H9 (cell line): ENCODE measurements around the gene PCLAF. TPM values are rescaled to one million over a fixed set of nuclear protein-coding genes. Genes with fewer than 3 reads are reported as not detected.

ENCODE experiments used
- DNase-seq: peaks from one replicate; pipeline ENCODE4 v3.0.0-alpha.2; 2017
- H2AFZ ChIP-seq: one replicate; pipeline ENCODE4 v1.6.1; 2013; ENCODE audit warnings: mild to moderate bottlenecking, low read length, control low read depth, moderate library complexity
- H2AK5ac ChIP-seq: 2 replicates; pipeline ENCODE4 v1.6.1; 2013; ENCODE audit warnings: low read length, control low read depth, mixed read lengths; ENCODE audit not compliant: insufficient read length
- H2BK120ac ChIP-seq: one replicate; pipeline ENCODE4 v1.6.1; 2013; ENCODE audit warnings: low read depth, mild to moderate bottlenecking, low read length, control low read depth, inconsistent platforms; ENCODE audit not compliant: poor library complexity, severe bottlenecking
- H2BK12ac ChIP-seq: 2 replicates; pipeline ENCODE4 v1.6.1; 2013; ENCODE audit warnings: low read length, control low read depth, mixed read lengths, low read depth; ENCODE audit not compliant: insufficient read length
- H2BK15ac ChIP-seq: 2 replicates; pipeline ENCODE4 v1.6.1; 2013; ENCODE audit warnings: low read depth, low read length, control low read depth
- H2BK20ac ChIP-seq: one replicate; pipeline ENCODE4 v1.6.1; 2013; ENCODE audit warnings: low read depth, mild to moderate bottlenecking, low read length, control low read depth, inconsistent platforms; ENCODE audit not compliant: poor library complexity, severe bottlenecking
- H2BK5ac ChIP-seq: 2 replicates; pipeline ENCODE4 v1.6.1; 2013; ENCODE audit warnings: low read length, control low read depth, mixed read lengths; ENCODE audit not compliant: insufficient read length
- H3K14ac ChIP-seq: 2 replicates; pipeline ENCODE4 v1.6.1; 2013; ENCODE audit warnings: low read length, control low read depth; ENCODE audit not compliant: insufficient read depth
- H3K18ac ChIP-seq: 2 replicates; pipeline ENCODE4 v1.6.1; 2013; ENCODE audit warnings: low read depth, mild to moderate bottlenecking, mixed read lengths, low read length, control low read depth; ENCODE audit not compliant: insufficient read length
- H3K23ac ChIP-seq: 2 replicates; pipeline ENCODE4 v1.6.1; 2013; ENCODE audit warnings: low read length, control low read depth, mixed read lengths, low read depth; ENCODE audit not compliant: insufficient read length
- H3K23me2 ChIP-seq: 2 replicates; pipeline ENCODE4 v1.6.1; 2013; ENCODE audit warnings: low read depth, mild to moderate bottlenecking, mixed read lengths, low read length, control low read depth; ENCODE audit not compliant: insufficient read length, poor library complexity, severe bottlenecking
- H3K27ac ChIP-seq: 2 replicates; pipeline ENCODE4 v1.5.1; 2013; ENCODE audit warnings: low read length, control low read depth, mixed read lengths, low read depth; ENCODE audit not compliant: insufficient read length
- H3K27me3 ChIP-seq: 2 replicates; pipeline ENCODE4 v1.6.1; 2013; ENCODE audit warnings: low read length, control low read depth, inconsistent platforms; ENCODE audit not compliant: insufficient read depth
- H3K4ac ChIP-seq: 2 replicates; pipeline ENCODE4 v1.6.1; 2013; ENCODE audit warnings: low read depth, mild to moderate bottlenecking, control low read depth, inconsistent platforms, low read length, moderate library complexity
- H3K4me1 ChIP-seq: 2 replicates; pipeline ENCODE4 v1.6.1; 2013; ENCODE audit warnings: low read length, control low read depth, inconsistent platforms; ENCODE audit not compliant: insufficient read depth
- H3K4me2 ChIP-seq: 2 replicates; pipeline ENCODE4 v1.6.1; 2013; ENCODE audit warnings: low read length, control low read depth, mixed read lengths; ENCODE audit not compliant: insufficient read length, insufficient read depth
- H3K56ac ChIP-seq: 2 replicates; pipeline ENCODE4 v1.6.1; 2013; ENCODE audit warnings: low read depth, mild to moderate bottlenecking, mixed read lengths, low read length, control low read depth; ENCODE audit not compliant: insufficient read length
- H3K79me1 ChIP-seq: 2 replicates; pipeline ENCODE4 v1.6.1; 2013; ENCODE audit warnings: low read depth, mild to moderate bottlenecking, moderate library complexity, low read length, control low read depth, inconsistent platforms; ENCODE audit not compliant: insufficient read depth, poor library complexity, severe bottlenecking
- H3K79me2 ChIP-seq: 2 replicates; pipeline ENCODE4 v1.6.1; 2013; ENCODE audit warnings: low read length, control low read depth, inconsistent platforms; ENCODE audit not compliant: insufficient read depth
- H3K9ac ChIP-seq: 2 replicates; pipeline ENCODE4 v1.6.1; 2013; ENCODE audit warnings: low read length, control low read depth, mixed read lengths; ENCODE audit not compliant: insufficient read length; ENCODE audit errors: extremely low read depth
- H3K9me3 ChIP-seq: one replicate; pipeline ENCODE4 v1.6.1; 2013; ENCODE audit warnings: low read depth, low read length, inconsistent platforms; ENCODE audit not compliant: control insufficient read depth
- H3T11ph ChIP-seq: one replicate; pipeline ENCODE4 v1.6.1; 2013; ENCODE audit warnings: mild to moderate bottlenecking, low read length, control low read depth, inconsistent platforms
- H4K20me1 ChIP-seq: one replicate; pipeline ENCODE4 v1.6.1; 2013; ENCODE audit not compliant: control insufficient read depth, insufficient read length, insufficient read depth
- H4K5ac ChIP-seq: 2 replicates; pipeline ENCODE4 v1.6.1; 2013; ENCODE audit warnings: low read depth, mild to moderate bottlenecking, mixed read lengths, low read length, control low read depth; ENCODE audit not compliant: insufficient read length
- H4K8ac ChIP-seq: replicated peaks from 2 replicates; pipeline ENCODE4 v1.6.1; 2013; ENCODE audit warnings: low read length, control low read depth, mixed read lengths, low read depth; ENCODE audit not compliant: insufficient read length
- H4K91ac ChIP-seq: 2 replicates; pipeline ENCODE4 v1.6.1; 2013; ENCODE audit warnings: low read depth, mild to moderate bottlenecking, moderate library complexity, mixed read lengths, low read length, control low read depth; ENCODE audit not compliant: insufficient read length
- H3K27ac Mint-ChIP-seq, 3 experiments: 2 replicates in 2 of 3; 3 replicates in 1 of 3; pipeline ENCODE4 v1.8.0; 2020 to 2021; ENCODE audit warnings: mixed read lengths in 3 of 3, mild to moderate bottlenecking in 1 of 3, moderate library complexity in 1 of 3
- H3K27me3 Mint-ChIP-seq: 2 replicates; pipeline ENCODE4 v1.8.0; 2021; ENCODE audit warnings: low read depth, mild to moderate bottlenecking, moderate library complexity, mixed read lengths
- H3K36me3 Mint-ChIP-seq, 3 experiments: 2 replicates in 2 of 3; 3 replicates in 1 of 3; pipeline ENCODE4 v1.8.0; 2020 to 2021; ENCODE audit warnings: low read depth in 3 of 3, mixed read lengths in 3 of 3; ENCODE audit not compliant: insufficient read depth in 1 of 3
- H3K4me1 Mint-ChIP-seq, 2 experiments: 2 replicates each; pipeline ENCODE4 v1.8.0; 2020; ENCODE audit warnings: mixed read lengths in 2 of 2
- H3K4me3 Mint-ChIP-seq, 2 experiments: 2 replicates in 1 of 2; 3 replicates in 1 of 2; pipeline ENCODE4 v1.8.0; 2020 to 2021; ENCODE audit warnings: mild to moderate bottlenecking in 2 of 2, mixed read lengths in 2 of 2, moderate library complexity in 1 of 2
- H3K9me3 Mint-ChIP-seq, 2 experiments: 2 replicates in 1 of 2; 3 replicates in 1 of 2; pipeline ENCODE4 v1.8.0; 2020; ENCODE audit warnings: mild to moderate bottlenecking in 2 of 2, mixed read lengths in 2 of 2, moderate library complexity in 1 of 2
- WGBS: extraction: QIAGEN DNeasy Blood & Tissue Kit; methylation state at CpG from one replicate; pipeline ENCODE4 v1.1.7; 2013; ENCODE audit warnings: missing lambda C conversion rate, low lambda C conversion rate, mixed read lengths; ENCODE audit not compliant: insufficient read length; ENCODE audit errors: extremely low coverage; 5-methylcytosine and 5-hydroxymethylcytosine counted together
- total RNA-seq: library from RNA; stranded (reverse); gene quantifications from 2 replicates; pipeline ENCODE4 v1.2.1, GENCODE V29; 2021
- TF ChIP-seq, protein P1 (sequence below): fragments of 200-600 bp; sonication (generic); conservative IDR thresholded peaks from 3 replicates; pipeline ENCODE4 v1.8.0; 2021; ENCODE audit warnings: antibody characterized with exemption, mild to moderate bottlenecking

The PCLAF gene
- total RNA-seq, 1 experiment from 2014 or later, result 65.6 TPM

DNA sequence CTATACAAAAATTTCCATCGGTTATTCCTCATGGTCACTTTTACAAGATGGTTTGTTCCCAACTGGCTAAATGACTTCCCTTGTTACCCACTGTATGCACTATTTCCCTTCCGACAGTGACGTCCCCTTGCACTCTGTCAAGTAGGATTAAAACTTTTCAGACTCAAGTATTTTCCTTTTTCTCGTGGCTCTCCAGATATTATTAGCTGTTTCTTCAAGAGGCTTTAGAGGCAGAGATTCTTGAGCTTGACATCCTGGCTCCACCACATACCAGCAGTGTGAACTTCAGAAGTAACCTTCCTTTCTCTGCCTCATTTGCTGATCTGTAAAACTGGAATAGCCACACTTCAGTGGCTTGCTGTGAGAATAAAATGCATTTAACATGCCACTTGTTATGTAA lies 39.3 kb downstream of the PCLAF start:
- no peak overlapping the region for H3K4me3 Mint-ChIP-seq

More for the DNA sequence above, 39.3 kb downstream of the PCLAF start:
- no peaks in the 10 kb centered on the region for H3K27me3 Mint-ChIP-seq
- no peaks in the 10 kb centered on the region for H3K9me3 Mint-ChIP-seq
- H3K4me1 Mint-ChIP-seq, result peaks cover 9 to 12% of the 10 kb centered on the region in 2 experiments
- no peaks in the 10 kb centered on the region for H4K20me1 ChIP-seq
- no CpG with 5 or more reads among the region's 4 CpGs for WGBS
- no peaks in the 10 kb centered on the region for H3K23me2 ChIP-seq
- no peak overlapping the region for H3T11ph ChIP-seq
- H3K14ac ChIP-seq, result no peak overlapping the region
- H2BK20ac ChIP-seq, result no peak overlapping the region
- H3K4me1 ChIP-seq, result no peaks in the 10 kb centered on the region
- no peak overlapping the region for H3K4ac ChIP-seq
- no peak overlapping the region for H3K56ac ChIP-seq
- DNase-seq, result no peak
- H3K36me3 Mint-ChIP-seq, result peaks cover 2 to 12% (median 10%) of the 10 kb centered on the region in 3 experiments; a peak in 5 of 7 replicates
- no peaks in the 10 kb centered on the region for H3K79me2 ChIP-seq
- H2BK120ac ChIP-seq, result no peak overlapping the region
- H4K91ac ChIP-seq, result no peak overlapping the region
- no peak overlapping the region for H2AK5ac ChIP-seq
- no peak overlapping the region for H3K4me2 ChIP-seq
- no peak overlapping the region for H4K5ac ChIP-seq
- no peak overlapping the region for H2BK15ac ChIP-seq
- no peaks in the 10 kb centered on the region for H3K9me3 ChIP-seq
- no peak overlapping the region for H3K27ac ChIP-seq
- no peak overlapping the region for H2BK5ac ChIP-seq
- H3K27me3 ChIP-seq, result no peaks in the 10 kb centered on the region
- H3K27ac Mint-ChIP-seq, result peak overlapping the region in 1 of 3 experiments; percentile 45; a peak in 1 of 7 replicates
- H3K79me1 ChIP-seq, result no peaks in the 10 kb centered on the region
- no peak overlapping the region for H2AFZ ChIP-seq
- TF ChIP-seq, protein P1, sequence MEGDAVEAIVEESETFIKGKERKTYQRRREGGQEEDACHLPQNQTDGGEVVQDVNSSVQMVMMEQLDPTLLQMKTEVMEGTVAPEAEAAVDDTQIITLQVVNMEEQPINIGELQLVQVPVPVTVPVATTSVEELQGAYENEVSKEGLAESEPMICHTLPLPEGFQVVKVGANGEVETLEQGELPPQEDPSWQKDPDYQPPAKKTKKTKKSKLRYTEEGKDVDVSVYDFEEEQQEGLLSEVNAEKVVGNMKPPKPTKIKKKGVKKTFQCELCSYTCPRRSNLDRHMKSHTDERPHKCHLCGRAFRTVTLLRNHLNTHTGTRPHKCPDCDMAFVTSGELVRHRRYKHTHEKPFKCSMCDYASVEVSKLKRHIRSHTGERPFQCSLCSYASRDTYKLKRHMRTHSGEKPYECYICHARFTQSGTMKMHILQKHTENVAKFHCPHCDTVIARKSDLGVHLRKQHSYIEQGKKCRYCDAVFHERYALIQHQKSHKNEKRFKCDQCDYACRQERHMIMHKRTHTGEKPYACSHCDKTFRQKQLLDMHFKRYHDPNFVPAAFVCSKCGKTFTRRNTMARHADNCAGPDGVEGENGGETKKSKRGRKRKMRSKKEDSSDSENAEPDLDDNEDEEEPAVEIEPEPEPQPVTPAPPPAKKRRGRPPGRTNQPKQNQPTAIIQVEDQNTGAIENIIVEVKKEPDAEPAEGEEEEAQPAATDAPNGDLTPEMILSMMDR, result no peak
- no peak overlapping the region for H4K8ac ChIP-seq
- no peak overlapping the region for H3K18ac ChIP-seq
- H2BK12ac ChIP-seq, result no peak overlapping the region
- H3K9ac ChIP-seq, result no peak overlapping the region
- no peak overlapping the region for H3K23ac ChIP-seq
